Activated T-cell treated with anti-CD3 and anti-CD28 coated beads, Interleukin-2, amount 50 U/mL, for 24 hours (primary cell): ENCODE data around the gene RFESD.

Experiments used
- DNase-seq: peaks from one replicate; pipeline ENCODE4 v3.0.0-alpha.2; 2020
- H3K27ac Mint-ChIP-seq: 2 replicates; pipeline ENCODE4 v1.8.0; 2020; ENCODE audit warnings: mild to moderate bottlenecking, mixed read lengths
- H3K27me3 Mint-ChIP-seq: 2 replicates; pipeline ENCODE4 v1.8.0; 2020; ENCODE audit warnings: mixed read lengths
- H3K36me3 Mint-ChIP-seq: 2 replicates; pipeline ENCODE4 v1.8.0; 2020; ENCODE audit warnings: low read depth, mixed read lengths
- H3K4me1 Mint-ChIP-seq: 2 replicates; pipeline ENCODE4 v1.8.0; 2020; ENCODE audit warnings: low read depth, mixed read lengths
- H3K4me3 Mint-ChIP-seq: 2 replicates; pipeline ENCODE4 v1.8.0; 2020; ENCODE audit warnings: mild to moderate bottlenecking, moderate library complexity, mixed read lengths
- H3K9me3 Mint-ChIP-seq: 2 replicates; pipeline ENCODE4 v1.8.0; 2020; ENCODE audit warnings: mixed read lengths

Gene RFESD

DNA sequence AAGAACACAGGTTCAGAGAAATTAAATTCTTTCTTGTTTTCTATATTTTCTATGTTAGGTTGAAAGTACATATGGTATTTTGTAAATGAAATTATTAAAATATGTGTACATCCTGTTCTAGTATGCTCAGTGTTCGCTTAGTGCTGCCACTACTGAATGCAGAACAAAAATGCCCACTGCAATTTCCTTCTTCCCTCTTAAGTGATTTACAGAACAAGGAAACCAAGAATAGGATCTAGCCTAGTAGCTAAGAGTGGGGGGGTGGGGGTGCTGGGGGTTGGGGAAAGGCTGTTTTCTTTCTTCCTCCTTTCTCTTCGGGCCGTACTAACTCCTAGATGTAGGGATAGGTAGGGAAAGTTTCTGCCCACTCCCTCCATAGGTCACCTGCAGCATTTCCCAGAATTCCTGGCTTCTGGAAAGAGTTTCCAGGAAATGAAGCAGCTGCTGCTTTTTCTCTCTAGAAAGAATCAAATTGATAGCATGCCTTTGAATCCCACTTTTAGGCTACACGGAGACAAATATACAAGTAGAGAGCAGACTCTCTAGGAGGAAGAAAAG is 20.6 kb downstream of the RFESD start:
- peaks cover 8% of the 10 kb centered on the region for H3K4me1 Mint-ChIP-seq
- no peaks in the 10 kb centered on the region for H3K9me3 Mint-ChIP-seq
- DNase-seq: no peak
- no peaks in the 10 kb centered on the region for H3K27me3 Mint-ChIP-seq
- H3K27ac Mint-ChIP-seq: no peak overlapping the region
- H3K36me3 Mint-ChIP-seq: no peaks in the 10 kb centered on the region
- H3K4me3 Mint-ChIP-seq: no peak overlapping the region

DNA sequence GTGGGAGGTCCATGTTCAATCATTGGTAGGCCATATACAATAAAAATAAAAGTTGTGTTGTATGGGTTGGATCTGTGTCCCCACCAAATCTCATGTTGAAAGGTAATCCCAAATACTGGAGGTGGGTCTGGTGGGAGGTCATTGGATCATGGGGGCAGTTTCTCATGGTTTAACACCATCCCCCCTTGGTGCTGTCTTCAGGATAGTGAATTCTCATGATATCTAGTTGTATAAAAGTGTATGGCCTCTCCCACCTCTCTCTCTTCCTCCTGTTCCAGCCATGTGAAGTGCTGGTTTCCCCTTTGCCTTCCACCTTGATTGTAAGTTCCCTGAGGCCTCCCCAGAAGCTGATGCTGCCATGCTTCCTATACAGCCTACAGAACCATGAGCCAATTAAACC is 21.1 kb downstream of the RFESD start:
- no peak overlapping the region for H3K27ac Mint-ChIP-seq
- DNase-seq: no peak
- H3K4me1 Mint-ChIP-seq: peaks cover 8% of the 10 kb centered on the region
- H3K27me3 Mint-ChIP-seq: no peaks in the 10 kb centered on the region
- no peaks in the 10 kb centered on the region for H3K36me3 Mint-ChIP-seq
- no peaks in the 10 kb centered on the region for H3K9me3 Mint-ChIP-seq
- H3K4me3 Mint-ChIP-seq: no peak overlapping the region

- Mint-ChIP-seq H3K9me3 (no peaks in the 10 kb centered on the region), H3K4me3 (no peak overlapping the region), H3K36me3 (no peaks in the 10 kb centered on the region), H3K27ac (no peak overlapping the region), H3K4me1 (peaks cover 8% of the 10 kb centered on the region), H3K27me3 (no peaks in the 10 kb centered on the region)
- no peak for DNase-seq
Measured at GRCh38 chr5:95668216-95668615, 21.6 kb downstream of the RFESD start.

- Mint-ChIP-seq H3K4me1 (peaks cover 8% of the 10 kb centered on the region), H3K4me3 (no peak overlapping the region), H3K27ac (no peak overlapping the region), H3K27me3 (no peaks in the 10 kb centered on the region), H3K9me3 (no peaks in the 10 kb centered on the region), H3K36me3 (no peaks in the 10 kb centered on the region)
- DNase-seq: no peak
Measured at GRCh38 chr5:95668728-95669127, 22.2 kb downstream of the RFESD start.

GRCh38 chr5:95669540-95669939 is 23.0 kb downstream of the RFESD start:
- no peak for DNase-seq
- H3K27ac Mint-ChIP-seq: no peak overlapping the region
- no peaks in the 10 kb centered on the region for H3K9me3 Mint-ChIP-seq
- no peak overlapping the region for H3K4me3 Mint-ChIP-seq
- no peaks in the 10 kb centered on the region for H3K36me3 Mint-ChIP-seq
- no peaks in the 10 kb centered on the region for H3K27me3 Mint-ChIP-seq
- peaks cover 5% of the 10 kb centered on the region for H3K4me1 Mint-ChIP-seq

- Mint-ChIP-seq H3K27ac (no peak overlapping the region), H3K9me3 (no peaks in the 10 kb centered on the region), H3K36me3 (no peaks in the 10 kb centered on the region), H3K4me3 (no peak overlapping the region), H3K4me1 (peaks cover 5% of the 10 kb centered on the region), H3K27me3 (no peaks in the 10 kb centered on the region)
- no peak for DNase-seq
Measured at GRCh38 chr5:95669985-95670384, 23.4 kb downstream of the RFESD start.

- Mint-ChIP-seq H3K27ac (no peak overlapping the region), H3K4me3 (no peak overlapping the region), H3K27me3 (no peaks in the 10 kb centered on the region), H3K36me3 (no peaks in the 10 kb centered on the region), H3K9me3 (no peaks in the 10 kb centered on the region), H3K4me1 (peaks cover 5% of the 10 kb centered on the region)
- no peak for DNase-seq
Measured at GRCh38 chr5:95670568-95670967, 24.0 kb downstream of the RFESD start.

- Mint-ChIP-seq H3K27me3 (no peaks in the 10 kb centered on the region), H3K4me1 (peaks cover 5% of the 10 kb centered on the region), H3K36me3 (no peaks in the 10 kb centered on the region), H3K4me3 (no peak overlapping the region), H3K9me3 (no peaks in the 10 kb centered on the region), H3K27ac (no peak overlapping the region)
- DNase-seq: no peak
Measured at GRCh38 chr5:95671826-95672225, 25.2 kb downstream of the RFESD start.

- H3K27ac Mint-ChIP-seq: no peak overlapping the region
- no peak for DNase-seq
- no peaks in the 10 kb centered on the region for H3K27me3 Mint-ChIP-seq
- H3K9me3 Mint-ChIP-seq: no peaks in the 10 kb centered on the region
- no peak overlapping the region for H3K4me3 Mint-ChIP-seq
- no peaks in the 10 kb centered on the region for H3K36me3 Mint-ChIP-seq
- H3K4me1 Mint-ChIP-seq: peaks cover 5% of the 10 kb centered on the region
Measured at GRCh38 chr5:95672641-95673040, 26.1 kb downstream of the RFESD start.

DNA sequence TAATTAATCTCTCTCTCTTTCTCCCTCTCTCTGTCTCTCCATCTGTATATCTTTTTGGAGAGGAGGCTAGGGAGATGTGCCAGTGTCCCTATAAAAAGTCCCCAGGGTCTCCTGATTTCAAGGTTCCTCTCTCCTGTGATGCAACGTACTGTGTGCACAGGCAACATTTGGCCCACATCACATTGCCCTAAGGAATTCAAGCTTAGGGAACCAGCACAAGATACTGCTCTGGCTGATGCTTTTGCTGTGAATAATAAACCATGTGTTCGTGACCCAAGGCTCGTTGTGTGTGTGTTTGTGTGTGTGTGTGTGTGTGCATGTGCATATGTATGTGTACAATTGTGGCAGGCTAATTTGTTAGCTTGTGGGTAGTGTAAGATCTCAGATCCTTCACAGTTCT is 26.5 kb downstream of the RFESD start:
- Mint-ChIP-seq H3K27ac (no peak overlapping the region), H3K36me3 (no peaks in the 10 kb centered on the region), H3K27me3 (no peaks in the 10 kb centered on the region), H3K9me3 (no peaks in the 10 kb centered on the region), H3K4me3 (no peak overlapping the region), H3K4me1 (peaks cover 5% of the 10 kb centered on the region)
- DNase-seq: no peak

- Mint-ChIP-seq H3K27ac (no peak within 1 kb of the TSS), H3K4me1 (no peaks in the 10 kb centered on the region), H3K9me3 (no peaks in the 10 kb centered on the region), H3K27me3 (peaks cover 18% of the 10 kb centered on the region), H3K36me3 (no peaks in the 10 kb centered on the region), H3K4me3 (no peak within 1 kb of the TSS)
- no peak for DNase-seq
Measured at GRCh38 chr5:95682891-95683290, 36.3 kb downstream of the RFESD start, which contains the start of gene SPATA9. SPATA9 (minus strand) TSS chr5:95682991; CDS start chr5:95682854, 137 bp downstream.

GRCh38 chr5:95684361-95684760 is 37.8 kb downstream of the RFESD start:
- no peaks in the 10 kb centered on the region for H3K36me3 Mint-ChIP-seq
- DNase-seq: no peak
- H3K27me3 Mint-ChIP-seq: peaks cover 18% of the 10 kb centered on the region
- H3K4me3 Mint-ChIP-seq: no peak overlapping the region
- H3K4me1 Mint-ChIP-seq: no peaks in the 10 kb centered on the region
- no peak overlapping the region for H3K27ac Mint-ChIP-seq
- H3K9me3 Mint-ChIP-seq: no peaks in the 10 kb centered on the region

DNA sequence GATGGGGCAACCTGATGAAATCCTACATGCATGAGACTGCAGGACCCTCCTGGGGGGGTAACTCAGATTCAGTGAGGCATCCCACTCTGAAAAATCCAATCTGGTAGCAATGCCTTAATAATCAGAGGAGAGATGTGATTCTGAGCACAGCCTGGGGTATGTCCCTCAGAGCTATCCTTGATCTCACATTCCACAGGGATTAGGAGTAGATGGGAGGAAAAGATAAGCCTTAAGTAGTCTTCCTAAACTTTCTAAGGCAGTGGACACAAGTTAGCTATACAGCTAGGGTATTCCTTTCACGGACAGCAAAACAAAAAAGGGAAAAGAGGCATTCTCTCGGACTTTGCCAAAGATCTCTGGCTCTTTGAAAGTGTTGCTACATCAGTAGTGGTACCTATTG is 40.1 kb downstream of the RFESD start:
- Mint-ChIP-seq H3K4me1 (no peaks in the 10 kb centered on the region), H3K36me3 (no peaks in the 10 kb centered on the region), H3K27me3 (peaks cover 14% of the 10 kb centered on the region), H3K9me3 (peaks cover 5% of the 10 kb centered on the region), H3K4me3 (no peak overlapping the region), H3K27ac (no peak overlapping the region)
- DNase-seq: no peak

- peaks cover 4% of the 10 kb centered on the region for H3K27me3 Mint-ChIP-seq
Measured at GRCh38 chr5:95689680-95690079, 43.1 kb downstream of the RFESD start.

GRCh38 chr5:95690333-95690732 is 43.8 kb downstream of the RFESD start:
- Mint-ChIP-seq H3K9me3 (peaks cover 5% of the 10 kb centered on the region), H3K4me3 (no peak overlapping the region)
- no peak for DNase-seq

More at GRCh38 chr5:95689680-95690079, 43.1 kb downstream of the RFESD start:
- Mint-ChIP-seq H3K4me3 (no peak overlapping the region), H3K36me3 (no peaks in the 10 kb centered on the region), H3K4me1 (no peaks in the 10 kb centered on the region), H3K27ac (no peak overlapping the region), H3K9me3 (peaks cover 5% of the 10 kb centered on the region)
- DNase-seq: no peak

More at GRCh38 chr5:95690333-95690732, 43.8 kb downstream of the RFESD start:
- peaks cover under 1% of the 10 kb centered on the region for H3K27me3 Mint-ChIP-seq
- H3K4me1 Mint-ChIP-seq: no peaks in the 10 kb centered on the region
- H3K27ac Mint-ChIP-seq: no peak overlapping the region
- H3K36me3 Mint-ChIP-seq: no peaks in the 10 kb centered on the region
